Gastrocnemius medialis (tissue), 4 donors: ENCODE measurements around the gene MLANA. TPM values are rescaled to one million over a fixed set of nuclear protein-coding genes. Genes with fewer than 3 reads are reported as not detected.

ENCODE experiments used
- ATAC-seq, 2 donors: fragments of 150-250 bp; one replicate each; pipeline ENCODE4 v1.9.1; 2016
- DNase-seq, 2 donors: peaks; one replicate each; pipeline ENCODE4 v3.0.0-alpha.2; 2019
- H3K27ac ChIP-seq, 4 donors: fragments of 200-600 bp; sonication (generic); 1 replicate in 1 of 4; 2 replicates in 3 of 4; pipeline ENCODE4 v1.5.1; 2016 to 2018; ENCODE audit warnings: mild to moderate bottlenecking in 2 of 4, moderate library complexity in 1 of 4
- H3K27me3 ChIP-seq, 3 donors: fragments of 200-600 bp; sonication (generic) in 2 of 3; 1 replicate in 1 of 3; 2 replicates in 2 of 3; pipeline versions ENCODE4 v1.5.1 to v1.6.0; 2016 to 2019; ENCODE audit warnings: mild to moderate bottlenecking in 1 of 3, moderate library complexity in 1 of 3
- H3K36me3 ChIP-seq, 2 donors: fragments of 200-600 bp; sonication (generic) in 1 of 2; one replicate each; pipeline ENCODE4 v1.5.1; 2017 to 2018
- H3K4me1 ChIP-seq, 2 donors: fragments of 200-600 bp; sonication (generic) in 1 of 2; one replicate each; pipeline ENCODE4 v1.5.1; 2016 to 2017; ENCODE audit warnings: mild to moderate bottlenecking in 2 of 2
- H3K4me3 ChIP-seq, 4 donors: fragments of 200-600 bp; sonication (generic) in 3 of 4; 1 replicate in 1 of 4; 2 replicates in 3 of 4; pipeline ENCODE4 v1.5.1; 2016 to 2019; ENCODE audit warnings: mild to moderate bottlenecking in 2 of 4
- H3K9me3 ChIP-seq, 3 donors: fragments of 200-600 bp; sonication (generic) in 2 of 3; 1 replicate in 1 of 3; 2 replicates in 2 of 3; pipeline ENCODE4 v1.5.1; 2016 to 2019
- CTCF ChIP-seq, 5 experiments: fragments of 450-650 bp in 3 of 5; fragments of 200-600 bp in 2 of 5; sonication (generic) in 2 of 5; IDR thresholded peaks in 4 of 5; conservative IDR thresholded peaks in 1 of 5; 1 replicate in 4 of 5; 2 replicates in 1 of 5; pipeline ENCODE4 v1.5.1; 2016 to 2019; ENCODE audit warnings: antibody characterized with exemption in 5 of 5, mild to moderate bottlenecking in 3 of 5, moderate library complexity in 3 of 5
- POLR2A ChIP-seq, 2 donors: fragments of 450-650 bp; IDR thresholded peaks; one replicate each; pipeline ENCODE4 v1.6.1; 2017; ENCODE audit warnings: antibody characterized with exemption in 2 of 2, mild to moderate bottlenecking in 2 of 2, moderate library complexity in 2 of 2
- in situ Hi-C, 4 donors: fragments of 200-750 bp; cut with MboI; loops; one replicate each; pipeline versions ENCODE4 v1.15.0 to v1.8.0; 2017; ENCODE audit warnings: low sequenced_read_pairs in 4 of 4
- intact Hi-C: fragments of 100-400 bp; cut with DNase I; formaldehyde crosslinking; loops from one replicate; pipeline ENCODE4 v1.15.1; 2023; ENCODE audit warnings: low total_unique reads
- total RNA-seq, 4 donors: library from RNA; depleted of rRNA; stranded (reverse); fragments of >200 nt; gene quantifications; one replicate each; pipeline versions ENCODE4 v1.1.0 to v1.2.3, GENCODE V29; 2016

Gene MLANA
- total RNA-seq, 4 donors from 2014 or later, result not detected

- Histone ChIP-seq H3K27me3 (no peaks in the 10 kb centered on the region), H3K4me1 (no peaks in the 10 kb centered on the region), H3K4me3 (no peak overlapping the region), H3K36me3 (peaks cover 0 to 27% of the 10 kb centered on the region in 2 donors), H3K27ac (no peak overlapping the region), H3K9me3 (no peaks in the 10 kb centered on the region)
- in situ Hi-C loops (loop anchor here in 1 of 4 donors (25.0 kb wide), 1 partner anchor 106 kb away; no protein-coding TSS in a partner anchor), intact Hi-C loops (no loop called here)
- no peak for DNase-seq
- TF ChIP-seq CTCF (IDR thresholded peaks at IDR 0.05 in 4 of 5, conservative IDR thresholded peaks at IDR 0.05 in 1 of 5), result no peak
- no peak for TF ChIP-seq POLR2A (IDR thresholded peaks at IDR 0.05)
- ATAC-seq, result no peak
These were observed 27.8 kb downstream of the MLANA start for GRCh38 chr9:5918460-5918859.

GRCh38 chr9:5920860-5921328 is 30.2 kb downstream of the MLANA start:
- no peak for DNase-seq
- H3K27ac ChIP-seq, result no peak overlapping the region
- ATAC-seq, result no peak
- no peaks in the 10 kb centered on the region for H3K4me1 ChIP-seq
- in situ Hi-C loops, result loop anchor here in 1 of 4 donors (25.0 kb wide), 1 partner anchor 109 kb away; no protein-coding TSS in a partner anchor
- TF ChIP-seq POLR2A (IDR thresholded peaks at IDR 0.05) (no peak), CTCF (IDR thresholded peaks at IDR 0.05 in 4 of 5, conservative IDR thresholded peaks at IDR 0.05 in 1 of 5) (no peak)
- no peaks in the 10 kb centered on the region for H3K27me3 ChIP-seq
- intact Hi-C loops, result no loop called here
- no peaks in the 10 kb centered on the region for H3K9me3 ChIP-seq
- peaks cover 0 to 41% of the 10 kb centered on the region in 2 donors for H3K36me3 ChIP-seq
- no peak overlapping the region for H3K4me3 ChIP-seq

- Histone ChIP-seq H3K9me3 (no peaks in the 10 kb centered on the region), H3K4me3 (no peak overlapping the region), H3K27ac (no peak overlapping the region), H3K36me3 (peaks cover 0 to 41% of the 10 kb centered on the region in 2 donors), H3K27me3 (no peaks in the 10 kb centered on the region), H3K4me1 (no peaks in the 10 kb centered on the region)
- no peak for DNase-seq
- in situ Hi-C loops (loop anchor here in 1 of 4 donors (25.0 kb wide), 1 partner anchor 110 kb away; no protein-coding TSS in a partner anchor), intact Hi-C loops (no loop called here)
- no peak for ATAC-seq
- TF ChIP-seq POLR2A (IDR thresholded peaks at IDR 0.05), result no peak
- no peak for TF ChIP-seq CTCF (IDR thresholded peaks at IDR 0.05 in 4 of 5, conservative IDR thresholded peaks at IDR 0.05 in 1 of 5)
These were observed 31.5 kb downstream of the MLANA start for GRCh38 chr9:5922192-5922591.

GRCh38 chr9:5931657-5932056 is 41.0 kb downstream of the MLANA start:
- H3K9me3 ChIP-seq, result no peaks in the 10 kb centered on the region
- no peaks in the 10 kb centered on the region for H3K27me3 ChIP-seq
- no peak for ATAC-seq
- H3K36me3 ChIP-seq, result peaks cover 0 to 13% of the 10 kb centered on the region in 2 donors
- intact Hi-C loops, result no loop called here
- TF ChIP-seq CTCF (IDR thresholded peaks at IDR 0.05 in 4 of 5, conservative IDR thresholded peaks at IDR 0.05 in 1 of 5), result no peak
- TF ChIP-seq POLR2A (IDR thresholded peaks at IDR 0.05), result no peak
- DNase-seq, result no peak
- no peaks in the 10 kb centered on the region for H3K4me1 ChIP-seq
- no peak overlapping the region for H3K27ac ChIP-seq
- in situ Hi-C loops, result no loop called here
- H3K4me3 ChIP-seq, result no peak overlapping the region

GRCh38 chr9:5938449-5938848 is 47.8 kb downstream of the MLANA start:
- Histone ChIP-seq H3K27me3 (no peaks in the 10 kb centered on the region), H3K36me3 (peaks cover 0 to 5% of the 10 kb centered on the region in 2 donors), H3K4me3 (no peak overlapping the region), H3K9me3 (no peaks in the 10 kb centered on the region), H3K27ac (no peak overlapping the region), H3K4me1 (no peaks in the 10 kb centered on the region)
- in situ Hi-C loops (no loop called here), intact Hi-C loops (no loop called here)
- TF ChIP-seq POLR2A (IDR thresholded peaks at IDR 0.05), result no peak
- TF ChIP-seq CTCF (IDR thresholded peaks at IDR 0.05 in 4 of 5, conservative IDR thresholded peaks at IDR 0.05 in 1 of 5), result no peak
- ATAC-seq, result no peak
- DNase-seq, result no peak
